DMS153 treated with DMSO at 0.1 percent for 48 hours (cell line): ENCODE data around the gene DNTT.

ENCODE experiments used
- DNase-seq: peaks from one replicate; lab custom pipeline; 2025; ENCODE audit not compliant: unreplicated experiment; lab: John Stamatoyannopoulos, UW

Gene DNTT

DNA sequence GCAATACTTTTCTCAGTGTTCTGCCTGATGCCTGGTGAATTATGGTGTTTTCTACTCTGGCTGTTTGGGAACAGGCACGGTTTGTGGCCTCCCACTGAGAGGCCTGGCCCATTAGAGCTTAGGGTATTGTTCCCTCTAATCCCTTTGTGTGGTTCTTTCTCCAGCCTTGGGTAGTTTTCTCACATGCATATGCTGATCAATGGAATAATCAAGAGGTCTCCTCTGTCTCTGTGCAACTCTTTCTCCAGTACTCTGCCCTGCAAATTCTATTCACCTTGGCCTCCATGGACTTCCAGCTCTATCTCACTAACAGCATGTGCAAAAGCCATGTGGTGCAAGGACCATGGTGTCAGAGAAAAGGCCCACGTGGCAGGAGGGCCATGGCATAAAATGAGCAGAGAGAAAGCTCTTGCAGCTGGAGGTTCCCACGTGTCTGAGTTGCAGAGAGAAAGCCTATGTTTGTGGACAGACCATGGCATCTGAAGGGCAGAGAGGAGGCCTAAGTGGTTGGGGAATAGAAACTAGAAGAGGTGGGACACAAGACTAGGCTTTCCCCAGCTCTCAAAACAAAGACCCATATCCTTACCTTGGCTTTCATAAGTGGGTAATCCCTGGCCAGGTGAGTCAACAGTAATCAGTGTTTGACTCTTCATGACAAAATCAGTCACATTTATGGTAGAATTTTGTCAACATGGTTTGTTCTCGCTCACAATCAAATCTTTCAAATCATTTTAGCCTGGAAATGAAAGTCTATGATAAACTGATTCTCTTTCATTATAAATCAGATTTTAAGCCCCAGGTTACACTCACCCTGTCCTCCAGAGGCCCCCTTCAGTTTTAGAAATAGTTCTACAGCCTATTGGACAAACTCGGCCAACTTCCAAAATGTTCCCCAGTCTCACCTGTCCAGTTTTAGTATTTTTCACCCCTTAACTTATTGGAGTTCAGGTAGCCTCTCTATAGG lies 37.3 kb downstream of the DNTT start:
- DNase-seq = no peak

DNA sequence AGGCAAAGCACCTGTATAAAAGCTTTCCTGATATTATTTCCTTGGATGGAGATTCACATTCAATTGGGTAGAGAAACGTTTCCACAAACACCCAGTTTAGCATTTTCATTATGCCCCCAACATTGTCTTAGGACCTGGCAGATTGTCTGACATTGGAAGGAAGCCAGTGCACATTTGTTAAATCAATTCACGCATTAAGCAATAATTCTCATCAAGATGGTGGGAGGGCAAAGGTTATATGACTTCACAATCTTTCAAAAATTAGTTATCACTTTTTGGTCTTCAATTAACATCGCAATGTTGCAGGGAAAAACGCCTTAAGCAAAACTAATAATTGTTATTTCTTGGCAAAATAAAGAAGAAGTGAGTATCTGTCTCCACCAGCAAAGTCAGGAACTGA lies 38.2 kb downstream of the DNTT start:
- no peak for DNase-seq

GRCh38 chr10:96344178-96344577 lies 39.9 kb downstream of the DNTT start:
- DNase-seq = no peak

GRCh38 chr10:96345222-96345621 lies 41.0 kb downstream of the DNTT start:
- DNase-seq = no peak

DNA sequence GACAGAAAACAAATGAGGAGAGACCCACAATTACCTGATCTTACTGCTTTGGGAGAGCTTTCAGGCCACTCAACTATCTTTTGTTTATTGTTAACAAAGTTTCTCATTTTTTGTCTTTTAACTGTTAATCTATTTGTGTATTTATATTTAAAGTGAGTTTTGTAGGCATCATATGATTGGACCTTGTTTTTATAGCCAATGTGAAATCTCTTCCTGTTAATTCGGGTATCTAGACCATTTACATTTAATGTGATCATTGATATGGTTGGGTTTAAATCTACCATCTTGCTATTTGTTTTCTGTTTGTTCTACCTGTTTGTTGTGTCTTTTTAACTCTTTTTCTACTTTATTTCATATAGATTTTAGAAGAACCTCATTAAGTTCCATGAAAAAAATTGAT lies 42.1 kb downstream of the DNTT start:
- no peak for DNase-seq

DNA sequence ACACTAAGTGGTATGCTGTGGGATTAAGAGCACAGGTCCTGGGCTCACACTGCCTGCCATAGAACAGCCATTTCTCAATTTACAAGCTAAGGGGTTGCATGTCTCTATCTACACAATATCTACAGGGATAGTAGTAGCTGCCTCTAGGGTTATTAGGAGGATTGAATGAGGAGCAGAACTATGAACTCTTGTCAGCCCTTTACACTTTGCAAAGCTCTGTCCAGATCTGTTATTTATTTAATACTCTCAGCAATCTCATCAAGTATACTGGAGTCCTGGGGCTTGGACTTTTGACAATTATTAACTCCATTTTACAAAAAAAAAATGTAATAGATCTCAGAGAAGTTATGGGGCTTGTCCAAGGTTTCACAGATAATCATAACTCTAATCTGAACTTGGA lies 47.8 kb downstream of the DNTT start:
- no peak for DNase-seq

- no peak for DNase-seq
These were observed 48.3 kb downstream of the DNTT start for GRCh38 chr10:96352582-96352981.

DNA sequence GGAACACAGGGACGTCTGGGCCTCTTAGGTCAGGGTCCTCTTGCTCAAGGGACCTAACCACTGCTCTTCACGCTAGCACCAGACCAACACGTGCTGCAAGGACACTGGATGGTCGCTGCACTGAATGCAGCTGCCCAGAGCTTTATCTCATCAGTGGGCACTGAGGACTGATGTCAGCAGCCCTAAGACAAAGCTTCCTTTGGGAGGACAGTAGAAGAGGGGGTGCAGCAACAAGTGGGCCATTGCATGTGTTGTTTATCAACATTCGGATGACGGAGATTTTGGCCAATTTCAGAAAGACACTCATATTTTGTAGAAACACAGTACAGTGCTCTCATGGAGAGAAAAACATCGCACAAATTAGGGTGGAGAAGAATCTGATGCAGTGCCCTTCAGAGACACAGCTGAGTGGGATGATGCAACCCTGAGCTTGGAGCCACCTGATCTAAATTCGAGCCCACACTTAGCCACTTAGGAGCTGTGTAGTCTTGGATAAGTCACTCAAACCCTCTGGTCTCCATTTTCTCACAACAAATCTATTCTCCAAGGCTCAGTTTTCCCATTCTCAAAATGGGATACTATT lies 52.9 kb downstream of the DNTT start:
- no peak for DNase-seq

DNA sequence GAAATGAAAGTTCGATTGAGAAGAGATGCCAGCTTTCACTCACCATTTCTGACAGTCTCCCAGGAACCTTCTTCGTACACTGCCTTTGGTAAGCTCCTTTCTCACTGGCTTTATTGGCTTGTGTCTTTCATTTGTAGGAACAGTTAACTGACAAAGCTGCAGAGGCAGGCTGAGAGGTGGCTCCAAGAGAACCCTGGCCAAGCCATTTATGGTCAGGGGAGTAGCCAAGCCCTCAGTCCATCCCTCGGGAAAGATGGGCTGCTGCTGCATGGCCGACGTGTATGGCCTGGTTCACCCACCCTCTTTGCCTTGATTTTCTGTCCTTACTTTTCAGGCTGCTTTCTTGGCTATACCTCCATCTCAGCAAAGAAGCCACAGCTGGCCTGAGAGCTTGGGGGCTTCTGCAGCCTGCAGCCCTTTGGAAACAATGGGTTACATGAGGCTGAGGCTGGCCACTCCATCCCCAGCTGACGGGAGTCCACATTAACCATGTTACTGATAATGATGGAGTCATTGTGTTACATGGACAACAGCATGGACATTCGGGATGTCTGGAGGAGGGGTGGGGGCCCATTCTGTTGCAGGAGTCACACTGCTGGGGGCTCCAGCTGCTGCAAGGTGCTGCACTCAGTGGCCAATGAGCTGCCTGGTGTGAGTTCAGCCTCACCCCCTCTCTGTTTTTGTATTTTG lies 54.8 kb downstream of the DNTT start, which contains the start of gene OPALIN:
OPALIN (minus strand) TSS at position 152 of the 690 bp plus-strand sequence; CDS start at position 46, 106 bp downstream.
- no peak for DNase-seq

DNA sequence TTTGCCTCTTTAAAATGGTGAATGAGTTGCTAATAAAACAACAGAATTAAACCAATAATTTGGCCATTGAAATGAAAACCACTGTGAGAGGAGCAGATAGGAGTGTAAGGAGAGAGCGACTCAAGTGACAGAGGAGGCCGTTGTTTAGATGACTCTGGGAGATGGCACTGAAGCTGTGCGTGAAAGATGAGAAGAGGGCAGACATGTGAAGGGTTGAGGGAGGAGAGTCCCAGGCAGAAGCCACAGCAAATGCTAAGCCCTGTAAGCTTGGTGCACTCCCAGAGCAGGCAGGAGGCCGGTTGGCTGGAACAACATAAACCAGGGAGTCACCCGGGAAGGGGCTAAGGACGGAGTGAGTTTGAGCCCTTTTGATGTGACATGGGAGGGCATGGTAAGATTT lies 55.4 kb downstream of the DNTT start:
- no peak for DNase-seq

- DNase-seq = no peak
These were observed 56.1 kb downstream of the DNTT start for GRCh38 chr10:96360331-96360730.

DNA sequence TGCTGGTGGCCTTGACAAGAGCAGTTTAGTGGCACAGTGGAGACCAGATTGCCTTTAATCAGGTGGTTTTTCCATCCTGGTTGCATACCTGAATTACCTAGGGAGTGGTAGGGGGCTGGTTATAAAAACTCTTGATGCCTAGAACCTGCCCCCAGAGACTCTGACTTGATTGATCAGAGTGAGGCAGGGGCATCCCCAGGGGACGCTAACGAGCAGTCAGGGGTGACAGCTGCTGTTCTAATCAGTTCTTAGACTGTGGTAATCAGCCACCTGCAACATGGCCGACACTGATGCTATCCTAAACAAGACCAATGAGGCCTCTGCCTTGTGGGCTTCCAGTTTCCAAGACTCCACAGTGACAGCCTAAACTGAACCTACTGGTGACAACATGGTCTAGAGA lies 56.5 kb downstream of the DNTT start:
- DNase-seq = no peak

DNA sequence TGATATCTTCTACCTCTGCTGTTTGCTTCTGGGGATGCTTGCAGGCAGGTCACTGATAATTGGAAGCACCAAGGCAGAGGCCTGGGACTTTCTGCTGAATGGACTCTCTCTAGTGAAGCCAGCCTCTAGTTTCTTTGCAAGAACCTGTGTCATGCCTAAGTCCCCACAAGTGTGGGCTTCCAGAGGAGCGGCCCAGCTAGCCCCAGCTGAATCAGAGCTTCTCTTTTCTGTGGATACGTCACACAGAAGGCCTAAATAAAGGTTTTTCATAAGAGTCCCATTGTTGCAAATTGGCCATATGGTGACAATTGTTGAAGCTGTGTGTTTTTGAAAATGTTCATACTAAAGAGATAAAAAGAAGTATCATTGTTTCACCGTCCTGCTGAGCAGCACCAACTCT lies 61.3 kb downstream of the DNTT start:
- no peak for DNase-seq

DNA sequence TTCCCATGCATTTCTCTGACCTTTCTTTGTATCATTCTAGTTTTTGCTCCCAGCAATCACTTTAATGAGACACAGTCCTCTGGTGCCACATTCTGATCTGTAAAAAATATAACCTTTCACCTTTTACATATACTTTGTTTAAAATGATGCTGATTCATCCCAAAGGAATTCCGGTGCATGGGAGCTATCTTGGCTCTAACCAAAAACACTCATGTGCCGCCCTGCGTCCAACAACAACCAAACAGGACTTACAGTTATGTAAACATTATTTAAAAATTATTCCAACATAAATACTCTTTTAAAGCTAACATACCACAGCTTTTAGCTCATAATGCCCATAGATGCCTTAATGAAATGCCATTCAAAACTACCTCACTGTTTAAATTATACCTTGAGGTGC lies 62.3 kb downstream of the DNTT start:
- no peak for DNase-seq

DNA sequence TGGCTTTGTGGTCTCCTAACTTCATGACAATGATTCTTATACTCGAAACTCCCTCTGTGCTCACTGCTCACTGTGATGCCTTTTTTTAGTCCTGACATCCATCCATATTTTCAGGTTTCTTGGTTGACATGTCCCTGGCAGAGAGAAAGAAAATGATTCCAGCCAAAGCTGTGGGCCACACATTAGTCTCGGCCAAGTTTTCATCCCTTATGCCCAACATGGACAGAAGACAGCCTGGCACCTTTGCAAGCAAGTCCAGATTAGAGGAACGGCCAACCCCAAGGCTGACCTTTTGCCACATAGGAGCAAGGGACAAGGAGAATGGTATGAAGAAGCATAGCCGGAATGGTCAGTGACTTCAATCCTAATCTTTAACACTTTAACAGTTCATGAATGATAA lies 63.2 kb downstream of the DNTT start:
- DNase-seq = no peak

DNA sequence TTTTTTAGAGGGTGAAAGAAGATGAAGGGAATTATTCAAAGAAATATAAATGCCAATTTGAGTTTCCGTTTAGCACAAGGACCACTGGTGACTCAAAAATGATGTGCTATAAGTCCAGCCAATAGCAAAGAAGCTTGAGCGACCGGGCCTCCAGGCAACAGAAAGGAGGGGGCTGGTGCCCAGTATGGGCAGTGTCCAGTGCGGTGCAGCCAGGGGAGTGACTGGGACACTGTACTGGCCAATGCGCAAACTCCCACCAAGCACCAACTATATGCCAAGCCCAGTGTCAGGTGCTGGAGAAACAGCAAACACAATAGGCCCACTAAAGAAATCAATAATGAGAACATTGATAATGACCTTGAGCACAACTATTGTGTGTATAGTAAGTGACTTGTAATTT lies 64.7 kb downstream of the DNTT start:
- no peak for DNase-seq

- DNase-seq = no peak
These were observed 65.8 kb downstream of the DNTT start for GRCh38 chr10:96369890-96370583.

DNA sequence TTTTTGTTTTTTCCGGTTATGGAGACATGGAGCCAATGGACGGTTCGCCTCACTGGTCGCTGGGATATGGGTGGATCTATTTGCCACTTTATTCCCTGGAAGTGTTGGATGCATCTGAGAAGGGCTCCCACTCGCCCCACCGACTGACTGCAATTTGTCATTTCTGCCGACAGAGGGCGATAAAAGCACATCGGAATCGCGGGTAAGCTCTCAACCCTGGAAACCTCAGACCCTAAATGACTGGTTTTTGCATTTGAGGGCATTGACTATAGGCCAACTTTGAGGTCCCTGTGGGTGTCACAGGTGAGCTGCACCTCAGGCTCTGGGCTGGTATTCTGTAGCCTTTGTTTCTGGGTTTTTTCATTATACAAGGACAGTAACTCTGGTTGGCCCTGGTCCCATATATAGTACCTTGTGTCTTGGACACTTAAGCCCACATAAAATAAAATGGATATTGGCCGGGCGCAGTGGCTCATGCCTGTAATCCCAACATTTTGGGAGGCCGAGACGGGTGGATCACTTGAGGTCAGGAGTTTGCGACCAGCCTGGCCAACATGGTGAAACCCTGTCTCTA lies 66.4 kb downstream of the DNTT start:
- peak; percentile 22 for DNase-seq

GRCh38 chr10:96371356-96371755 lies 67.1 kb downstream of the DNTT start:
- no peak for DNase-seq

DNA sequence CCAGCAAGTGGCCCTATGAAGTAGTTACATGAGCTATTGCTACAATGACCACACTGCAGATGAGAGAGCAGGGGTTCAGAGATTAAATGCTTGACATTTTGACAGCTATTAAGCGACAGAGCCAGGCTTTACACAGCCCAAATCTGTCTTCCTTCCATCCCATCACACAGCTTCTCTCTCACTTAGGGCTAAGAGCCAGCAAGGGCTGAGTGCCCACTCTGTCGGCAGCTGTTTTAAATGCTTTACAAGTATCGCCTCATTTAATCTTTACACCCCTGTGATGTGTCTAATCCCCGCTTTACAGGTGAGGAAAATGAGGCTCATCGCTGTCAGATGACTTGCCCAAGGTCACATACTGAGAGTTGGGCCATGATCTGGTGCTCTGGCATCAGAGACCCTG lies 69.8 kb downstream of the DNTT start:
- no peak for DNase-seq

- DNase-seq = no peak
These were observed 70.4 kb downstream of the DNTT start for GRCh38 chr10:96374639-96374984.
